ENCODE results near the gene RECQL5. TPM values are rescaled to one million over a fixed set of nuclear protein-coding genes. Genes with fewer than 3 reads are reported as not detected.

RECQL5 gene
- total RNA-seq, 4 donors from 2014 or later = 5.3 to 17.5 (median 7.4) TPM

- in situ Hi-C loops (cut with MboI; ENCODE audit: low sequenced_read_pairs in 4 of 4) (no loop called here), intact Hi-C loops (cut with DNase I; ENCODE audit: low total_unique reads) (no loop called here)
- no peak for ATAC-seq
- DNase-seq = no peak
- H3K9me3 ChIP-seq = no peaks in the 10 kb centered on the region
- no peak overlapping the region for H3K27ac ChIP-seq
- H3K27me3 ChIP-seq = no peaks in the 10 kb centered on the region
- TF ChIP-seq CTCF (IDR thresholded peaks at IDR 0.05 in 4 of 5, conservative IDR thresholded peaks at IDR 0.05 in 1 of 5) (no peak), POLR2A (IDR thresholded peaks at IDR 0.05) (no peak)
- no peaks in the 10 kb centered on the region for H3K4me1 ChIP-seq
- H3K36me3 ChIP-seq = peaks cover 0 to 6% of the 10 kb centered on the region in 2 donors
- no peak overlapping the region for H3K4me3 ChIP-seq
Measured at GRCh38 chr17:75617218-75617617, 49.7 kb downstream of the RECQL5 start.

GRCh38 chr17:75616521-75617122 lies 50.3 kb downstream of the RECQL5 start:
- Histone ChIP-seq H3K4me3 (no peak overlapping the region), H3K27me3 (no peaks in the 10 kb centered on the region), H3K9me3 (no peaks in the 10 kb centered on the region), H3K27ac (no peak overlapping the region), H3K4me1 (no peaks in the 10 kb centered on the region), H3K36me3 (peaks cover 0 to 6% of the 10 kb centered on the region in 2 donors)
- in situ Hi-C loops (cut with MboI; ENCODE audit: low sequenced_read_pairs in 4 of 4) (no loop called here), intact Hi-C loops (cut with DNase I; ENCODE audit: low total_unique reads) (no loop called here)
- DNase-seq (no peak), ATAC-seq (no peak)
- no peak for TF ChIP-seq CTCF (IDR thresholded peaks at IDR 0.05 in 4 of 5, conservative IDR thresholded peaks at IDR 0.05 in 1 of 5)
- TF ChIP-seq POLR2A (IDR thresholded peaks at IDR 0.05) = no peak

- no peak for ATAC-seq
- Histone ChIP-seq H3K36me3 (peaks cover 0 to 6% of the 10 kb centered on the region in 2 donors), H3K27ac (no peak overlapping the region), H3K27me3 (no peaks in the 10 kb centered on the region), H3K4me1 (no peaks in the 10 kb centered on the region), H3K4me3 (no peak overlapping the region), H3K9me3 (no peaks in the 10 kb centered on the region)
- DNase-seq = no peak
- TF ChIP-seq CTCF (IDR thresholded peaks at IDR 0.05 in 4 of 5, conservative IDR thresholded peaks at IDR 0.05 in 1 of 5) (no peak), POLR2A (IDR thresholded peaks at IDR 0.05) (no peak)
- in situ Hi-C loops (cut with MboI; ENCODE audit: low sequenced_read_pairs in 4 of 4) (no loop called here), intact Hi-C loops (cut with DNase I; ENCODE audit: low total_unique reads) (no loop called here)
Measured at GRCh38 chr17:75615301-75615700, 51.7 kb downstream of the RECQL5 start.

GRCh38 chr17:75614556-75615270 lies 52.2 kb downstream of the RECQL5 start:
- intact Hi-C loops (cut with DNase I; ENCODE audit: low total_unique reads) (no loop called here), in situ Hi-C loops (cut with MboI; ENCODE audit: low sequenced_read_pairs in 4 of 4) (no loop called here)
- no peak for TF ChIP-seq POLR2A (IDR thresholded peaks at IDR 0.05)
- no peak for TF ChIP-seq CTCF (IDR thresholded peaks at IDR 0.05 in 4 of 5, conservative IDR thresholded peaks at IDR 0.05 in 1 of 5)
- ATAC-seq (no peak), DNase-seq (no peak)
- H3K9me3 ChIP-seq = no peaks in the 10 kb centered on the region
- no peaks in the 10 kb centered on the region for H3K27me3 ChIP-seq
- H3K27ac ChIP-seq = no peak overlapping the region
- H3K36me3 ChIP-seq = peaks cover 0 to 6% of the 10 kb centered on the region in 2 donors
- H3K4me3 ChIP-seq = no peak overlapping the region
- no peaks in the 10 kb centered on the region for H3K4me1 ChIP-seq
